ENCODE data around the gene NXT1.

DNA sequence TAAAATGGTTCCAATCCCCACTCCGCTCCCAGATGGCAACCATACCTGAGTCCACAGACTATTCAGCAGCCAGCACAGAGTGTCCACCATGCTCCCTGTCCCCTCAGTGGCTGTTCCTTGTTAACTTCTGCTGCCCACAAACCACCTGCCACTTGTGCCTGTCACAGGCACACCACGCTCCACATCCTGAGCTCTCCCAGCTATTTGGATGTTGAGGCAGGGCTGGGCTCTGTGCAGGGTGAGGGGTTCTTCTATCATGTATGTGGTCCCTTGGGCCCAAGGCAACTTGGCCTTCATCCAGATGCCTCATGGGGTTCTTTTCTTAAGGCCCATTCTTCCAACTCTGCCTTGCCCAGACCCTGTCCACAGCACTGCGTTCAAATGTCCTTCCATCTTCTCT is 34.0 kb upstream of the NXT1 start:
- TF ChIP-seq POLR2A (IDR thresholded peaks at IDR 0.05), result no peak
- no peak for TF ChIP-seq CTCF (IDR thresholded peaks at IDR 0.05)
